ENCODE measurements around the gene ARL17B. TPM values are rescaled to one million over a fixed set of nuclear protein-coding genes. Genes with fewer than 3 reads are reported as not detected.

ARL17B gene
- 2.4 and 4.6 TPM in 2 replicates for total RNA-seq

DNA sequence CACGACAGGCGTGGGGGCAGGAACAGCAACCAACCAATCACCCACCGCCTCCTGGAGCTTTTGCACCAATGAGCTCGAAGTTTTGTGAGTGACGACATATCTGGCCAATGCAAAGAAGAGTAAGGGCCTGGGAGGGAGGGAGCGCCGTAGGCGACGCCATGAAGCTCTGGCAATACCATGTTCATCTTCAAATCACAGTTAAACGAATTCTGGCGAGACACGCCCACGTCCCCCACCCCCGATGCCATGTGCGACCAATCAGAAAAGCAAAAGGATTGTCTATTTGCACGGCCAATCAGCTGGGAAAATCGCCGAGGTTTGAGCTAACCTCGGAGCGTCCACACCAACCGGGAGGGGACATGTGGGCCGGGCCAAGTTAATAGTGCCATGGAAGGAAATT lies at the start of gene ARL17B:
TSS of gene ARL17B (minus strand) at position 12 of the 400 bp plus-strand sequence. CDS start 3,369 bp downstream, outside the sequence.

GRCh38 chr17:46294831-46295230 lies 66.7 kb downstream of the ARL17B start, which contains the start of gene LRRC37A:
Gene LRRC37A, plus strand, starts transcription at chr17:46295131. Its CDS starts 3 bp downstream, at chr17:46295134.

Other genes with a start within 250 kb of the ARL17B start
- 46.1 and 53.2 TPM in 2 replicates for gene KANSL1, start 168.3 kb downstream of the ARL17B start, total RNA-seq
- gene LRRC37A, start 66.6 kb downstream of the ARL17B start, total RNA-seq = 0.46 and 0.85 TPM in 2 replicates
- 2.1 and 4.3 TPM in 2 replicates for gene LRRC37A2, start 150.7 kb upstream of the ARL17B start, total RNA-seq
- 2.6 and 3.9 TPM in 2 replicates for gene ARL17A, start 217.9 kb upstream of the ARL17B start, total RNA-seq
- 63.9 and 64.7 TPM in 2 replicates for gene NSF, start 228.9 kb upstream of the ARL17B start, total RNA-seq

Data from smooth muscle cell of bladder (primary cell).